Transverse colon (tissue), 4 donors: ENCODE results near the gene EYA2. TPM values are rescaled to one million over a fixed set of nuclear protein-coding genes. Genes with fewer than 3 reads are reported as not detected.
A peak's percentile ranks its signal among the peaks of the same experiment; 100 is the strongest.

Experiments
- DNase-seq: peaks from one replicate; pipeline ENCODE4 v3.0.0-alpha.2; 2019
- H3K27ac ChIP-seq, 4 donors: fragments of 200-600 bp; sonication (generic); 2 replicates each; pipeline ENCODE4 v1.5.1; 2016 to 2018; ENCODE audit warnings: inconsistent platforms in 4 of 4
- H3K27me3 ChIP-seq: fragments of 200-600 bp; sonication (generic); 2 replicates; pipeline ENCODE4 v1.5.1; 2017; ENCODE audit warnings: inconsistent platforms
- H3K36me3 ChIP-seq, 4 donors: fragments of 200-600 bp; sonication (generic); 2 replicates each; pipeline ENCODE4 v1.5.1; 2017 to 2019; ENCODE audit warnings: inconsistent platforms in 4 of 4
- H3K4me1 ChIP-seq, 4 donors: fragments of 200-600 bp; sonication (generic); 2 replicates each; pipeline ENCODE4 v1.5.1; 2017 to 2020; ENCODE audit warnings: inconsistent platforms in 4 of 4
- H3K4me3 ChIP-seq, 4 donors: fragments of 200-600 bp; sonication (generic); 1 replicate in 1 of 4; 2 replicates in 3 of 4; pipeline versions ENCODE4 v1.5.1 to v1.6.1; 2017 to 2019; ENCODE audit warnings: inconsistent platforms in 4 of 4
- H3K9me3 ChIP-seq, 2 donors: fragments of 200-600 bp; sonication (generic); 2 replicates each; pipeline ENCODE4 v1.5.1; 2017 to 2019; ENCODE audit warnings: inconsistent platforms in 2 of 2
- EP300 ChIP-seq: sonication (generic); formaldehyde crosslinking; IDR thresholded peaks from one replicate; pipeline ENCODE4 v1.6.1; 2017; ENCODE audit warnings: antibody characterized with exemption, low read depth
- POLR2A ChIP-seq: fragments of 450-650 bp; IDR thresholded peaks from one replicate; pipeline ENCODE4 v1.6.1; 2016; ENCODE audit warnings: antibody characterized with exemption, mild to moderate bottlenecking, moderate library complexity
- POLR2AphosphoS5 ChIP-seq, 3 donors: sonication (generic); formaldehyde crosslinking; IDR thresholded peaks; one replicate each; pipeline ENCODE4 v1.6.1; 2016; ENCODE audit warnings: antibody characterized with exemption in 3 of 3
- WGBS, 2 donors: methylation state at CpG; one replicate each; pipeline ENCODE4 v1.1.5; 2018; ENCODE audit warnings: low coverage in 1 of 2; 5-methylcytosine and 5-hydroxymethylcytosine counted together
- in situ Hi-C, 4 donors: fragments of 200-750 bp; cut with MboI; loops; one replicate each; pipeline versions ENCODE4 v1.15.0 to v1.15.1; 2017; ENCODE audit warnings: low sequenced_read_pairs in 3 of 4, low pct_ligation_motif_present in 1 of 4, low pct_unique_long_range_greater_than_20kb in 1 of 4
- intact Hi-C: fragments of 100-400 bp; cut with DNase I; formaldehyde crosslinking; loops from one replicate; pipeline ENCODE4 v1.15.1; 2023; ENCODE audit warnings: low total_unique reads
- total RNA-seq, 4 donors: library from RNA; depleted of rRNA; stranded (reverse); fragments of >200 nt; gene quantifications; one replicate each; pipeline ENCODE4 v1.1.0, GENCODE V29; 2016
- TF ChIP-seq, protein P1 (sequence below), 5 experiments: fragments of 200-600 bp in 3 of 5; fragments of 450-650 bp in 2 of 5; sonication (generic) in 3 of 5; IDR thresholded peaks; 1 replicate in 2 of 5; 2 replicates in 3 of 5; pipeline ENCODE4 v1.5.1; 2016 to 2017; ENCODE audit warnings: antibody characterized with exemption in 5 of 5, inconsistent platforms in 3 of 5, mild to moderate bottlenecking in 2 of 5, moderate library complexity in 1 of 5

Gene EYA2
- total RNA-seq, 4 donors from 2014 or later, result 4.5 to 17.5 (median 10.9) TPM

DNA sequence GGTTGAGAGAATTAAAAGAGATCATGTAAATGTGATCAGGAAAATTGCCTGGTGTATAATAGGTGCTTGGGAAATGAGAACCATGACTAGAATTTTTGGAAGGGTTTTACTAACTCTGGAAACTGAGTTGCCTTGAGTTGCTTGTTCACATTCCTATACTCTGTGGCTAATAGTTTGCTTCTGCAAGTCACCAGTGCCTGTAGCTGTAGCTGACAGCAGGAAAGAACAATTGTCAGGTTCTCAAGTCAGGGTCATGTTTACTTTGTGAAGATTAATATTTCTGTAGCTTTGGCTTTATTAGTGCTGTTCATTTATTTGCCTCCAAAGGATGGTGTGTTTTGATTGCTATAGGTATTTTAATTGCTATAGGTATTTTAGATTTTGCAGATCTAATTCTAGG is 86.5 kb downstream of the EYA2 start:
- no peak overlapping the region for H3K4me3 ChIP-seq
- peaks cover 5% of the 10 kb centered on the region for H3K27me3 ChIP-seq
- H3K36me3 ChIP-seq, result no peaks in the 10 kb centered on the region
- TF ChIP-seq, protein P1, sequence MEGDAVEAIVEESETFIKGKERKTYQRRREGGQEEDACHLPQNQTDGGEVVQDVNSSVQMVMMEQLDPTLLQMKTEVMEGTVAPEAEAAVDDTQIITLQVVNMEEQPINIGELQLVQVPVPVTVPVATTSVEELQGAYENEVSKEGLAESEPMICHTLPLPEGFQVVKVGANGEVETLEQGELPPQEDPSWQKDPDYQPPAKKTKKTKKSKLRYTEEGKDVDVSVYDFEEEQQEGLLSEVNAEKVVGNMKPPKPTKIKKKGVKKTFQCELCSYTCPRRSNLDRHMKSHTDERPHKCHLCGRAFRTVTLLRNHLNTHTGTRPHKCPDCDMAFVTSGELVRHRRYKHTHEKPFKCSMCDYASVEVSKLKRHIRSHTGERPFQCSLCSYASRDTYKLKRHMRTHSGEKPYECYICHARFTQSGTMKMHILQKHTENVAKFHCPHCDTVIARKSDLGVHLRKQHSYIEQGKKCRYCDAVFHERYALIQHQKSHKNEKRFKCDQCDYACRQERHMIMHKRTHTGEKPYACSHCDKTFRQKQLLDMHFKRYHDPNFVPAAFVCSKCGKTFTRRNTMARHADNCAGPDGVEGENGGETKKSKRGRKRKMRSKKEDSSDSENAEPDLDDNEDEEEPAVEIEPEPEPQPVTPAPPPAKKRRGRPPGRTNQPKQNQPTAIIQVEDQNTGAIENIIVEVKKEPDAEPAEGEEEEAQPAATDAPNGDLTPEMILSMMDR (IDR thresholded peaks at IDR 0.05), result no peak
- H3K27ac ChIP-seq, result no peak overlapping the region
- no peaks in the 10 kb centered on the region for H3K4me1 ChIP-seq
- DNase-seq, result no peak
- intact Hi-C loops (no loop called here), in situ Hi-C loops (no loop called here)
- H3K9me3 ChIP-seq, result peaks cover 7 to 8% of the 10 kb centered on the region in 2 donors

DNA sequence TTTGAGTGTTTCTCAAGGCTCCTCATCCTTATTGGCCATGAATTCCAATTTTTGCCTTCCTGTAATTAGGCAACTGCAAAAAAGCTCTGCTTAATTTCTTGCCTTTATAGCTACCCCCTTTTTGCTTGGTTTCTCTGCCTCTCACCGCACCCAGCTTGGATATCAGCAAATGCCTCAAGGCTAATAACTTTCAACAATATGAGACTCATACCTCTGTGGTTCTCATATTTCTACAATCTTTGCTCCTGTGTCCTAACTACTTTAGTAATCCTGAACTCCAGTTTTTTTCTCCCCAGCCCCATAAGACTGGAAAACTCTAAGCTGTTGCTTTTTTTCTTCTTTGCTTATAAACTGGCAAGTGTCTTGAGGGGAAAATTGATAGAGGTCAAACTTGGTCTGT is 88.8 kb downstream of the EYA2 start:
- Histone ChIP-seq H3K9me3 (peaks cover 7 to 8% of the 10 kb centered on the region in 2 donors), H3K4me1 (no peaks in the 10 kb centered on the region), H3K27me3 (peaks cover 5% of the 10 kb centered on the region), H3K4me3 (no peak overlapping the region), H3K27ac (no peak overlapping the region), H3K36me3 (no peaks in the 10 kb centered on the region)
- intact Hi-C loops (no loop called here), in situ Hi-C loops (no loop called here)
- WGBS, 2 donors, result 83 to 100% methylated on average over 1 of the region's 1 CpG
- TF ChIP-seq POLR2AphosphoS5 (IDR thresholded peaks at IDR 0.05) (no peak), EP300 (no peak)
- TF ChIP-seq, protein P1 (IDR thresholded peaks at IDR 0.05), result no peak
- no peak for DNase-seq

DNA sequence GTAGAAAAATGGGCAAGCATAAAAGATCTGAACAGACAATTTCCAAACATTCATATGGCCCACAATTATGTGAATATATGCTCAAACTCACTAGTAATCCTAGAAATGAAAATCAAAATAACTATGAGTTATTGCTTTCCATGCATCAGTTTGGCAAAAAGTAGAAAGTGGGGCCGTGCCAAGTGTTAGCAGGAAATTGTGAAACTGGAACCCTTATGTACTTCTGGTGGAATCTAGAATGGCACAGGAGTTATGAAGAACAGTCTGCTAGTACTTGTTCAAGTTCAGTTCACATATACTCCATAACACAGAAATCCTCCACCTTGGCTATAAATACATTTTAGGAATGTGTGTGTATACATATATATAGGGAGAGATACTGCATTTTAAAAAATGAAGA is 89.8 kb downstream of the EYA2 start:
- no peak for DNase-seq
- intact Hi-C loops, result no loop called here
- no peaks in the 10 kb centered on the region for H3K36me3 ChIP-seq
- 58% methylated on average over 1 of the region's 1 CpG; no CpG with 5 or more reads in 1 of the 2 donors for WGBS, 2 donors
- no peak for TF ChIP-seq POLR2A
- no peak for TF ChIP-seq POLR2AphosphoS5 (IDR thresholded peaks at IDR 0.05)
- TF ChIP-seq, protein P1 (IDR thresholded peaks at IDR 0.05), result no peak
- TF ChIP-seq EP300, result no peak
- H3K4me1 ChIP-seq, result peaks cover 0 to under 1% (median 0%) of the 10 kb centered on the region in 4 donors
- H3K27me3 ChIP-seq, result no peaks in the 10 kb centered on the region
- no peak overlapping the region for H3K4me3 ChIP-seq
- H3K27ac ChIP-seq, result no peak overlapping the region
- peaks cover 7 to 8% of the 10 kb centered on the region in 2 donors for H3K9me3 ChIP-seq
- in situ Hi-C loops, result no loop called here

DNA sequence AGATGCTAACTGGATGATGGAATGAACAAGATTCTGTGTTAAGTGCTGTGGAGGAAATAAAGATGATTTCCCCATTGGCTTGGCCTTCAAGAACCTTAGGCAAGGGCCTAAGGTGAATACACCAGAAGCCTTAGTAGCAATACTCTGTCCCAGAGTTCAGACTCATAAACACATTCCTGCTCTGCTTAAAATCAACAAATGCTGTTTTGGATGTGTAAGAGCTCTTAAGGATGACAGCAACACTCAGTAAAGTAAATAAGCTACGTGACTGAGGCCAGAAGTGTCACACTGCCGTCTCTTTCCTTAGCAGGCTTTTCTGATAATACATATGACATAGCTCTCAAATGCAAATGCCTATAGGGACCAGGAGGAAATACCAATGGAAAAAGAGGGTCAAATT is 90.6 kb downstream of the EYA2 start:
- H3K4me3 ChIP-seq, result no peak overlapping the region

DNA sequence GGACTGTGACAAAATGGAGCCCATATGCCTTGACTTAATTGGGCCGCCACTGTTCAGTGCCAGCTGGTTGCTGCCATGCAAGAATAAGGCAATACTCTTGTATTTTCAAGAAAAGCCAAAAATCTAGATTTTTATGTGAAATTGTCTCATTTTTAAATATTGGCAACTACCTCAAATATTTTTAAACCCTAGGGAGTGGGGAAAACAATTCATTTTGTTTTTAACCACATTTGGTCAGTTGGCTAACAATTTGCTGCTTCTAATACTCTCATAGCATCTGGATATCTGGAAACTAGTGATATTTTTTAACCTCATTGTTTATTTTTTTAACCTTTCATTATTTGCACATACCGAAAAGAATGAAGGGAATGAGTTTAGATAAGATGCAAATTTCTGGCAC is 91.0 kb downstream of the EYA2 start:
- Histone ChIP-seq H3K27ac (no peak overlapping the region), H3K9me3 (peaks cover 7 to 8% of the 10 kb centered on the region in 2 donors), H3K36me3 (no peaks in the 10 kb centered on the region), H3K27me3 (no peaks in the 10 kb centered on the region), H3K4me1 (peaks cover 3 to 13% (median 8%) of the 10 kb centered on the region in 4 donors), H3K4me3 (no peak overlapping the region)
- intact Hi-C loops, result no loop called here
- in situ Hi-C loops, result no loop called here
- 82 to 84% methylated on average over 2 of the region's 2 CpGs for WGBS, 2 donors
- TF ChIP-seq, protein P1 (IDR thresholded peaks at IDR 0.05), result no peak
- TF ChIP-seq EP300 (no peak), POLR2AphosphoS5 (IDR thresholded peaks at IDR 0.05) (no peak), POLR2A (no peak)
- no peak for DNase-seq

More for the DNA sequence above, 90.6 kb downstream of the EYA2 start:
- intact Hi-C loops, result no loop called here
- Histone ChIP-seq H3K36me3 (no peaks in the 10 kb centered on the region), H3K4me1 (peaks cover 3 to 9% (median 4%) of the 10 kb centered on the region in 4 donors), H3K27me3 (no peaks in the 10 kb centered on the region), H3K27ac (no peak overlapping the region), H3K9me3 (peaks cover 7 to 8% of the 10 kb centered on the region in 2 donors)
- 55% methylated on average over 2 of the region's 2 CpGs; no CpG with 5 or more reads in 1 of the 2 donors for WGBS, 2 donors
- TF ChIP-seq POLR2AphosphoS5 (IDR thresholded peaks at IDR 0.05), result peak in 1 of 3 donors; percentile 25
- no peak for TF ChIP-seq POLR2A
- no peak for DNase-seq
- in situ Hi-C loops, result no loop called here
